Fibroblast of villous mesenchyme (primary cell): ENCODE results near the gene SORCS2. TPM values are rescaled to one million over a fixed set of nuclear protein-coding genes. Genes with fewer than 3 reads are reported as not detected.
"Not testable (repeated sequence)": the region's sequence is repeated elsewhere in the genome, so short reads cannot be mapped to it uniquely, and the experiment has no call there.

Experiments
- DNase-seq: peaks from one replicate; pipeline ENCODE4 v3.0.0-alpha.2; 2010; ENCODE audit warnings: low read depth
- H3K4me3 ChIP-seq: 2 replicates; pipeline ENCODE4 v1.5.1; 2011; ENCODE audit warnings: low read depth, mild to moderate bottlenecking, low read length
- CTCF ChIP-seq: IDR thresholded peaks from 2 replicates; pipeline ENCODE4 v1.5.1; 2012; ENCODE audit warnings: low read depth, mild to moderate bottlenecking, low read length; ENCODE audit not compliant: insufficient read depth
- total RNA-seq: library from RNA; depleted of rRNA; stranded (reverse); fragments of >200 nt; gene quantifications from 2 replicates; pipeline ENCODE4 v1.2.3, GENCODE V29; 2012

SORCS2 gene
- total RNA-seq, 1 donor, result under 0.01 TPM

- no peak for TF ChIP-seq CTCF
- H3K4me3 ChIP-seq, result no peak overlapping the region
Measured at GRCh38 chr4:7574287-7575014, 382.1 kb downstream of the SORCS2 start.

GRCh38 chr4:7575426-7575825 is 383.1 kb downstream of the SORCS2 start:
- H3K4me3 ChIP-seq, result no peak overlapping the region
- no peak for DNase-seq
- no peak for TF ChIP-seq CTCF

More at GRCh38 chr4:7574287-7575014, 382.1 kb downstream of the SORCS2 start:
- no peak for DNase-seq

GRCh38 chr4:7577361-7578039 is 385.2 kb downstream of the SORCS2 start:
- not testable (repeated sequence) for H3K4me3 ChIP-seq, DNase-seq

- DNase-seq, result peak; percentile 21
- TF ChIP-seq CTCF, result no peak
Measured at GRCh38 chr4:7581477-7581876, 389.1 kb downstream of the SORCS2 start.

GRCh38 chr4:7582313-7583097 is 390.2 kb downstream of the SORCS2 start:
- H3K4me3 ChIP-seq, result no peak overlapping the region
- TF ChIP-seq CTCF, result no peak
- DNase-seq, result no peak

More at GRCh38 chr4:7581477-7581876, 389.1 kb downstream of the SORCS2 start:
- no peak overlapping the region for H3K4me3 ChIP-seq

GRCh38 chr4:7584098-7584497 is 391.8 kb downstream of the SORCS2 start:
- H3K4me3 ChIP-seq, result no peak overlapping the region
- TF ChIP-seq CTCF, result no peak
- DNase-seq, result no peak
